Right cardiac atrium (tissue), 5 donors: ENCODE data around the gene SIX5. TPM values are rescaled to one million over a fixed set of nuclear protein-coding genes. Genes with fewer than 3 reads are reported as not detected.
A peak's percentile ranks its signal among the peaks of the same experiment; 100 is the strongest.
"Not testable (repeated sequence)": the region's sequence is repeated elsewhere in the genome, so short reads cannot be mapped to it uniquely, and the experiment has no call there.

Source experiments
- ATAC-seq, 2 donors: fragments of 200-7000 bp; cut with Tn5 transposase; one replicate each; pipeline versions ENCODE4 v1.8.0 to v1.9.1; 2020; ENCODE audit warnings: moderate library complexity in 2 of 2, mild to moderate bottlenecking in 1 of 2
- DNase-seq, 3 donors: peaks; one replicate each; pipeline ENCODE4 v3.0.0-alpha.2; 2020
- H3K27ac ChIP-seq: one replicate; pipeline ENCODE4 v1.5.1; 2013; ENCODE audit warnings: mild to moderate bottlenecking, low read length, control low read depth, moderate library complexity
- H3K27me3 ChIP-seq: one replicate; pipeline ENCODE4 v1.6.1; 2013; ENCODE audit not compliant: control insufficient read depth, insufficient read depth
- H3K4me1 ChIP-seq: one replicate; pipeline ENCODE4 v1.6.1; 2013; ENCODE audit warnings: low read length; ENCODE audit not compliant: control insufficient read depth, insufficient read depth
- H3K4me3 ChIP-seq: one replicate; pipeline ENCODE4 v1.5.1; 2013; ENCODE audit warnings: low read length, control low read depth
- H3K9me3 ChIP-seq: one replicate; pipeline ENCODE4 v1.6.1; 2013; ENCODE audit warnings: low read length; ENCODE audit not compliant: control insufficient read depth
- WGBS: extraction: QIAGEN DNeasy Blood & Tissue Kit; methylation state at CpG from one replicate; pipeline ENCODE4 v1.1.7; 2013; 5-methylcytosine and 5-hydroxymethylcytosine counted together
- intact Hi-C, 4 donors: fragments of 100-400 bp; cut with DNase I; formaldehyde crosslinking; loops; one replicate each; pipeline versions ENCODE4 v1.11.0 to v1.14.0; 2022 to 2023
- polyA plus RNA-seq: library from polyadenylated mRNA; stranded (reverse); fragments of 200-250 nt; gene quantifications from one replicate; pipeline ENCODE4 v1.2.3, GENCODE V29; 2013
- total RNA-seq, 4 donors: library from RNA; stranded (reverse); fragmentation: NEBNext Ultra II Directional; extraction: Animal tissue kit (Norgen Biotek cat#: 25700); gene quantifications; one replicate each; pipeline ENCODE4 v1.2.1, GENCODE V29; 2021
- donor health status: healthy with polysubstance abuse.
- donor health status: DM: no; HTN: yes; CAD: no.
- donor health status: DM: no; HTN: no; CAD: no.
- donor health status: DM: no; HTN: yes; CAD: no; lungs with severe emphysema.
- donor health status: DM: yes; HTN: yes; CAD: no.

SIX5 gene
- total and polyA plus RNA-seq, 5 donors: 15.8 to 33.2 (median 23.9) TPM

- no peak for DNase-seq
- WGBS: 93% methylated on average over 12 of the region's 12 CpGs
- H3K9me3 ChIP-seq: no peaks in the 10 kb centered on the region
- intact Hi-C loops: no loop called here
- no peaks in the 10 kb centered on the region for H3K27me3 ChIP-seq
- no peak overlapping the region for H3K4me3 ChIP-seq
- no peak overlapping the region for H3K27ac ChIP-seq
- no peaks in the 10 kb centered on the region for H3K4me1 ChIP-seq
- ATAC-seq: no peak
Observed at GRCh38 chr19:45752639-45753038, 16.4 kb downstream of the SIX5 start.

- 91% methylated on average over 10 of the region's 10 CpGs for WGBS
- ATAC-seq, H3K27me3 ChIP-seq, intact Hi-C loops, H3K9me3 ChIP-seq, H3K4me1 ChIP-seq, H3K27ac ChIP-seq, DNase-seq, H3K4me3 ChIP-seq: not testable (repeated sequence)
Observed at GRCh38 chr19:45751483-45751882, 17.6 kb downstream of the SIX5 start.

GRCh38 chr19:45747513-45747912 lies 21.5 kb downstream of the SIX5 start:
- 83% methylated on average over 5 of the region's 5 CpGs for WGBS
- no peak overlapping the region for H3K4me3 ChIP-seq
- H3K9me3 ChIP-seq: no peaks in the 10 kb centered on the region
- DNase-seq: no peak
- no peak for ATAC-seq
- H3K27me3 ChIP-seq: no peaks in the 10 kb centered on the region
- H3K4me1 ChIP-seq: no peaks in the 10 kb centered on the region
- no peak overlapping the region for H3K27ac ChIP-seq
- intact Hi-C loops: no loop called here

GRCh38 chr19:45746866-45747265 lies 22.2 kb downstream of the SIX5 start:
- intact Hi-C loops: no loop called here
- H3K4me3 ChIP-seq: no peak overlapping the region
- no peak overlapping the region for H3K27ac ChIP-seq
- DNase-seq (no peak), ATAC-seq (no peak)
- H3K9me3 ChIP-seq: no peaks in the 10 kb centered on the region
- no peaks in the 10 kb centered on the region for H3K4me1 ChIP-seq
- no peaks in the 10 kb centered on the region for H3K27me3 ChIP-seq
- 44% methylated on average over 5 of the region's 5 CpGs for WGBS

- H3K4me3 ChIP-seq: no peak overlapping the region
- no peaks in the 10 kb centered on the region for H3K4me1 ChIP-seq
- intact Hi-C loops: no loop called here
- DNase-seq (no peak), ATAC-seq (no peak)
- no peak overlapping the region for H3K27ac ChIP-seq
- no peaks in the 10 kb centered on the region for H3K9me3 ChIP-seq
- H3K27me3 ChIP-seq: no peaks in the 10 kb centered on the region
- 90% methylated on average over 6 of the region's 6 CpGs for WGBS
Observed at GRCh38 chr19:45745606-45746005, 23.4 kb downstream of the SIX5 start.

- Histone ChIP-seq H3K4me3 (no peak overlapping the region), H3K27ac (no peak overlapping the region), H3K9me3 (no peaks in the 10 kb centered on the region), H3K27me3 (no peaks in the 10 kb centered on the region), H3K4me1 (no peaks in the 10 kb centered on the region)
- ATAC-seq (no peak), DNase-seq (no peak)
- 73% methylated on average over 4 of the region's 4 CpGs for WGBS
- intact Hi-C loops: no loop called here
Observed at GRCh38 chr19:45742969-45743368, 26.1 kb downstream of the SIX5 start.

GRCh38 chr19:45739498-45740439 lies 29.3 kb downstream of the SIX5 start:
- Histone ChIP-seq H3K27ac (no peak overlapping the region), H3K4me1 (no peaks in the 10 kb centered on the region), H3K4me3 (no peak overlapping the region), H3K9me3 (no peaks in the 10 kb centered on the region), H3K27me3 (no peaks in the 10 kb centered on the region)
- 83% methylated on average over 10 of the region's 10 CpGs for WGBS
- ATAC-seq: no peak
- intact Hi-C loops: no loop called here
- DNase-seq: no peak

GRCh38 chr19:45733160-45733810 lies 35.8 kb downstream of the SIX5 start, which contains the start of gene MEIOSIN:
Gene MEIOSIN (plus strand): TSS chr19:45733439. CDS start chr19:45735377, 1,938 bp downstream.
- intact Hi-C loops: no loop called here
- no peaks in the 10 kb centered on the region for H3K27me3 ChIP-seq
- DNase-seq (peak in 2 of 3 donors; percentile 57 to 66), ATAC-seq (no peak)
- H3K27ac ChIP-seq: no peak within 1 kb of the TSS
- H3K4me1 ChIP-seq: peaks cover 3% of the 10 kb centered on the region
- WGBS: 89% methylated on average over 59 of the region's 59 CpGs
- H3K4me3 ChIP-seq: no peak within 1 kb of the TSS
- no peaks in the 10 kb centered on the region for H3K9me3 ChIP-seq

GRCh38 chr19:45730368-45731288 lies 38.4 kb downstream of the SIX5 start, which contains the start of gene FBXO46:
Gene FBXO46 (minus strand): TSS chr19:45730896. CDS start chr19:45713495, 17,401 bp downstream.
- 1% methylated on average over 48 of the region's 48 CpGs for WGBS
- Histone ChIP-seq H3K27me3 (no peaks in the 10 kb centered on the region), H3K9me3 (no peaks in the 10 kb centered on the region), H3K4me1 (peaks cover 3% of the 10 kb centered on the region), H3K4me3 (peak within 1 kb of the TSS; percentile 85), H3K27ac (peak within 1 kb of the TSS; percentile 5)
- ATAC-seq (peak; percentile 98), DNase-seq (peak; percentile 97 to 99 (median 98))
- intact Hi-C loops: no loop called here

- Histone ChIP-seq H3K27me3 (no peaks in the 10 kb centered on the region), H3K4me3 (peak overlapping the region; percentile 85), H3K4me1 (peaks cover 3% of the 10 kb centered on the region), H3K9me3 (no peaks in the 10 kb centered on the region), H3K27ac (no peak overlapping the region)
- intact Hi-C loops: no loop called here
- DNase-seq: no peak
- ATAC-seq: no peak
- 8% methylated on average over 10 of the region's 10 CpGs for WGBS
Observed at GRCh38 chr19:45729800-45730290, 39.2 kb downstream of the SIX5 start.
